Activated naive CD8-positive, alpha-beta T cell treated with anti-CD3 and anti-CD28 coated beads, Interleukin-2, amount 10 ng/mL, durations not matched to agents 7 days and 5 days (primary cell): ENCODE measurements around the gene SRRM4. TPM values are rescaled to one million over a fixed set of nuclear protein-coding genes. Genes with fewer than 3 reads are reported as not detected.
"Not testable (repeated sequence)": the region's sequence is repeated elsewhere in the genome, so short reads cannot be mapped to it uniquely, and the experiment has no call there.

Experiments
- ATAC-seq: fragments of 150-1000 bp; cut with Tn5 transposase; one replicate; pipeline ENCODE4 v1.10.0; 2021; ENCODE audit warnings: low read depth, moderate library complexity
- POLR2A ChIA-PET: fragments of 350-600 bp; sonication (Branson Sonifier 250); formaldehyde crosslinking; loops from one replicate; lab custom pipeline; 2021; ENCODE audit warnings: antibody characterized with exemption; lab: Charles Lee
- DNase-seq: peaks from one replicate; pipeline ENCODE4 v3.0.0; 2021
- H3K27ac Mint-ChIP-seq: one replicate; pipeline ENCODE4 v1.8.0; 2022; ENCODE audit warnings: mild to moderate bottlenecking, mixed read lengths
- H3K27me3 Mint-ChIP-seq: one replicate; pipeline ENCODE4 v1.8.0; 2022; ENCODE audit warnings: mild to moderate bottlenecking, moderate library complexity, mixed read lengths
- H3K36me3 Mint-ChIP-seq: one replicate; pipeline ENCODE4 v1.8.0; 2021; ENCODE audit warnings: mild to moderate bottlenecking, mixed read lengths
- H3K4me1 Mint-ChIP-seq: one replicate; pipeline ENCODE4 v1.8.0; 2021; ENCODE audit warnings: mixed read lengths
- H3K4me3 Mint-ChIP-seq: one replicate; pipeline ENCODE4 v1.8.0; 2022; ENCODE audit warnings: mild to moderate bottlenecking, moderate library complexity, mixed read lengths
- H3K9me3 Mint-ChIP-seq: one replicate; pipeline ENCODE4 v1.8.0; 2021; ENCODE audit warnings: mixed read lengths
- total RNA-seq, 2 experiments: library from RNA; stranded (reverse); gene quantifications; one replicate each; pipeline ENCODE4 v1.2.3, GENCODE V29; 2021

SRRM4 gene
- total RNA-seq, 2 experiments from 2014 or later, result not detected

GRCh38 chr12:119019166-119019565 is 37.8 kb downstream of the SRRM4 start:
- POLR2A ChIA-PET, result no interaction called here
- no peaks in the 10 kb centered on the region for H3K4me1 Mint-ChIP-seq
- H3K27me3 Mint-ChIP-seq, result no peaks in the 10 kb centered on the region

DNA sequence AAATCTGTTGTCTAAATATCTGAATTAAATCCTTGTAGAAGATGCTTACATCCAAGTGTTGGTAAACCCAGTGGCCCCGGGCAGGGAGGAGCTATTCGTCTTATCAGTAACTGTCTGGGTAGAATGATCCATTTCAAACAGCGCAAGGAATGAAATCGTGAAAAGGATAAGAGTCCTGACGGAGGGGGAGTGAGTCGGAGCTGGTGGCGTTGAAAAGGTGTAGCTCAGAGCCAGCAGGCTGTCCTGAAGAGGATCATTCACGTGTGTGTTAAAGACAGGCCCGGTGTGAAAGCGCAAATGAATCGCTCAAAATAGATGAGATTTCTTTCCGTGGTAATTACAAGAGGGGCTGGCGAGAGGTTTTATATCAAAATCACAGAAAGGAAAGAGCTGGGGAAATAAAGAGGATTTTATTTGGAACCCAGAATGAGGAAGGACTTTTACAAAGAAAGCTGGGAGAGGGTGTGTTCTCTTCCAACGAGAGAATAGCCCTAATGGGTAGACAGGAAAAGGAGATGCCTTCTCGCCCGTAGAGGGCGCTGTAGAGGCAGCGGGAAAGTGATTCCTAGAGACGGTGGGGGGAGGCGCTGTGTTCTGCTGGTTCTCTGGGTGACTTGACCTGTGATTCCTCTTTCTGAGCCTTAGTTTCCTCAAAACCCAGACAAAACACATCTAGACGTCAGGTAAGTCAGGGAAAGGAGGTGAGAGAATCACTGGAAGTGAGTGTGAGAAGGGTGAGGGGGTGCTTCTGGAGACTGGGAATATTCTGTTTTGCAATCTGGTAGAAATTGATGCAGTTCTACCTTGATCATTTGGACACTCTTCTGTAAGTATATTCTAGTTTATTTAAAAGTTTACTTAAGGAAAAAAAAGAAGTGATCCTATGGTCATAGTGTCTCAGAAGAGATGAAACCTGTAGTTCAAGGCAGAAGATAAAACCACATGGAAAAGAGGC is 39.3 kb downstream of the SRRM4 start:
- Mint-ChIP-seq H3K4me3 (no peak overlapping the region), H3K4me1 (no peaks in the 10 kb centered on the region), H3K27ac (no peak overlapping the region), H3K27me3 (no peaks in the 10 kb centered on the region), H3K9me3 (no peaks in the 10 kb centered on the region), H3K36me3 (no peaks in the 10 kb centered on the region)
- DNase-seq (peak; percentile 29), ATAC-seq (no peak)
- POLR2A ChIA-PET, result no interaction called here

More at GRCh38 chr12:119019166-119019565, 37.8 kb downstream of the SRRM4 start:
- Mint-ChIP-seq H3K9me3 (no peaks in the 10 kb centered on the region), H3K36me3 (no peaks in the 10 kb centered on the region), H3K4me3 (no peak overlapping the region), H3K27ac (no peak overlapping the region)
- ATAC-seq (no peak), DNase-seq (no peak)

DNA sequence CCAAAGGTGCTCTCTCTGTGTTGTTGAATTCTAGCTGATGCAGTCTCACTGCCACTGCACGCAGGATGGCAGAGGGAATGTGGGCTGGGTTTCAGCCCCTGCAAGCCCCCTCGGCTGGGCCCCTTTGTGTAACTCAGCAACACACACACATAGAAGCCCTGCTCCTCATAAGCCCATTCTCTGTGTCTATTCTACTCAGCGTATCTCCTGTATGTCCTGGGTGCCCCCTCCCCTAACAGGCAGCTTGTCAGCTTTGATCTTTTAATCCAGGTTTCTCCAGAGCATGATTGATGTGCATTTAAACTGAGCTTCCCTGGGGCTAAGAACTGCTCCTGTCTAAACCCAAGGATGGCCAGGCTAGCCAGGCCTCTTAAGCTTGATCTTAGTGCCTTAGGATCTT is 43.0 kb downstream of the SRRM4 start:
- POLR2A ChIA-PET, result no interaction called here
- H3K27ac Mint-ChIP-seq, result no peak overlapping the region
- no peak overlapping the region for H3K4me3 Mint-ChIP-seq
- ATAC-seq (no peak), DNase-seq (no peak)
- H3K36me3 Mint-ChIP-seq, result no peaks in the 10 kb centered on the region
- no peaks in the 10 kb centered on the region for H3K27me3 Mint-ChIP-seq
- no peaks in the 10 kb centered on the region for H3K4me1 Mint-ChIP-seq
- no peaks in the 10 kb centered on the region for H3K9me3 Mint-ChIP-seq

DNA sequence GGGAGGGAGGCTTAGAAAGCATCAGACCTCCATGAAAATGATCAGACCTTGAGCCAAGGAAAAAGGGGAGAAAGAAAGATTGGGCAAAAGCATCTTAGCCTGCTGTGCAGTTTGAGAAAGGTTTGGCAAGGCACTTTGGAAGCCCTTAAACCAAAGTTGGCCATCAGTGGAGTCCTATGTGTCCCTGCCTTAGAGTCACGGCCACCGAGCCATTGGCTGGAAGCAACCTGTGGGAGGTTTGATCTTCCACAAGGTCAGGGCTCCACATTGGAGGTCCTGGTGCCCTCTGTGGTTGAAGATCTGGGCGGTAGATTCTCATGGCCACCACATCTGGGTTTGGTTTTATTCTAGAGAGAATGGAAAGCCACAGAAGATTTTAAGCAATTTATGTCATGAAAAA is 44.4 kb downstream of the SRRM4 start:
- ATAC-seq (no peak), DNase-seq (no peak)
- H3K9me3 Mint-ChIP-seq, result no peaks in the 10 kb centered on the region
- H3K4me3 Mint-ChIP-seq, result no peak overlapping the region
- H3K27ac Mint-ChIP-seq, result no peak overlapping the region
- no peaks in the 10 kb centered on the region for H3K27me3 Mint-ChIP-seq
- no peaks in the 10 kb centered on the region for H3K36me3 Mint-ChIP-seq
- POLR2A ChIA-PET, result no interaction called here
- no peaks in the 10 kb centered on the region for H3K4me1 Mint-ChIP-seq

DNA sequence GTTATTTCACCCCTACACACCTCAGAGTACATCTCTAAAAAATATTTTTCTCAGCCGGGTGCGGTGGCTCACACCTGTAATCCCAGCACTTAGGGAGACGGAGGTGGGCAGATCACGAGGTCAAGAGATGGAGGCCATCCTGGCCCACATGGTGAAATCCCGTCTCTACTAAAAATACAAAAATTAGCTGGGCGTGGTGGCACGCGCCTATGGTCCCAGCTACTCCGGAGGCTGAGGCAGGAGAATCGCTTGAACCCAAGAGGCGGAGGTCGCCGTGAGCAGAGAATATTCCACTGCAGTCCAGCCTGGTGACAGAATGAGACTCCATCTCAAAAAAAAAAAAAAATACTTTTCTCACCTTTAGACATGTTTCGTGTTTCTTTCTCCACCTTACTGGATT is 52.0 kb downstream of the SRRM4 start:
- DNase-seq, ATAC-seq, H3K36me3 Mint-ChIP-seq, H3K9me3 Mint-ChIP-seq, H3K27ac Mint-ChIP-seq, H3K4me3 Mint-ChIP-seq, H3K4me1 Mint-ChIP-seq, H3K27me3 Mint-ChIP-seq, POLR2A ChIA-PET: not testable (repeated sequence)

- ATAC-seq, result no peak
- Mint-ChIP-seq H3K36me3 (no peaks in the 10 kb centered on the region), H3K4me3 (no peak overlapping the region), H3K27ac (no peak overlapping the region), H3K9me3 (no peaks in the 10 kb centered on the region), H3K27me3 (no peaks in the 10 kb centered on the region), H3K4me1 (no peaks in the 10 kb centered on the region)
- no peak for DNase-seq
- POLR2A ChIA-PET, result no interaction called here
Observed at GRCh38 chr12:119036878-119037825, 55.8 kb downstream of the SRRM4 start.

- no peaks in the 10 kb centered on the region for H3K27me3 Mint-ChIP-seq
- no peak overlapping the region for H3K4me3 Mint-ChIP-seq
- ATAC-seq (no peak), DNase-seq (no peak)
- H3K9me3 Mint-ChIP-seq, result no peaks in the 10 kb centered on the region
- POLR2A ChIA-PET, result no interaction called here
- no peak overlapping the region for H3K27ac Mint-ChIP-seq
- no peaks in the 10 kb centered on the region for H3K4me1 Mint-ChIP-seq
- H3K36me3 Mint-ChIP-seq, result no peaks in the 10 kb centered on the region
Observed at GRCh38 chr12:119044094-119044493, 62.8 kb downstream of the SRRM4 start.

GRCh38 chr12:119047641-119048040 is 66.3 kb downstream of the SRRM4 start:
- no peak overlapping the region for H3K27ac Mint-ChIP-seq
- no peaks in the 10 kb centered on the region for H3K27me3 Mint-ChIP-seq

DNA sequence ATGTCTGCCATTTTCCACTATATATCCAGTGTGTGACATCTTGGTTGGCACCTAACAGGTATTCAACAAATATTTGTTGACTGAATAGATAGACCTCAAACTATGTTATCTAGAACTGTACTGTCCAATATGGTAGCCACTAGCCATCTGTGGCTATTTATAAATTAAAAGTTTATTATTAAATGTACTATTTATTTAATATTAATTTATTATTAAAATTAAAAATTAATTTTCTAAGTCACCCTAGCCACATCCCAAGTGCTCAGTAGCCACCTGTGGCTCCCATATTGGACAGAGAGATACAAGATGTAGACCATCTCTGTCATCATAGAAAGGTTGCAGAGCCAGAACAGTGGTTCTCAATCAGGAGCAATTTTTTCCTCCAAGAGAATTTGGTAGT is 69.3 kb downstream of the SRRM4 start:
- Mint-ChIP-seq H3K4me1 (no peaks in the 10 kb centered on the region), H3K27ac (no peak overlapping the region), H3K9me3 (peaks cover 4% of the 10 kb centered on the region), H3K27me3 (no peaks in the 10 kb centered on the region), H3K36me3 (no peaks in the 10 kb centered on the region), H3K4me3 (no peak overlapping the region)
- ATAC-seq, result no peak
- POLR2A ChIA-PET, result no interaction called here
- DNase-seq, result no peak

More at GRCh38 chr12:119047641-119048040, 66.3 kb downstream of the SRRM4 start:
- Mint-ChIP-seq H3K36me3 (no peaks in the 10 kb centered on the region), H3K4me3 (no peak overlapping the region), H3K4me1 (no peaks in the 10 kb centered on the region), H3K9me3 (peaks cover 2% of the 10 kb centered on the region)
- ATAC-seq (no peak), DNase-seq (no peak)
- POLR2A ChIA-PET, result no interaction called here

GRCh38 chr12:119051474-119051873 is 70.1 kb downstream of the SRRM4 start:
- no peaks in the 10 kb centered on the region for H3K36me3 Mint-ChIP-seq
- no peak overlapping the region for H3K4me3 Mint-ChIP-seq
- ATAC-seq (no peak), DNase-seq (no peak)
- POLR2A ChIA-PET, result no interaction called here
- H3K27ac Mint-ChIP-seq, result no peak overlapping the region
- H3K4me1 Mint-ChIP-seq, result no peaks in the 10 kb centered on the region
- no peaks in the 10 kb centered on the region for H3K27me3 Mint-ChIP-seq
- H3K9me3 Mint-ChIP-seq, result peaks cover 4% of the 10 kb centered on the region

- no peaks in the 10 kb centered on the region for H3K27me3 Mint-ChIP-seq
- no peaks in the 10 kb centered on the region for H3K36me3 Mint-ChIP-seq
Observed at GRCh38 chr12:119052001-119052400, 70.7 kb downstream of the SRRM4 start.

DNA sequence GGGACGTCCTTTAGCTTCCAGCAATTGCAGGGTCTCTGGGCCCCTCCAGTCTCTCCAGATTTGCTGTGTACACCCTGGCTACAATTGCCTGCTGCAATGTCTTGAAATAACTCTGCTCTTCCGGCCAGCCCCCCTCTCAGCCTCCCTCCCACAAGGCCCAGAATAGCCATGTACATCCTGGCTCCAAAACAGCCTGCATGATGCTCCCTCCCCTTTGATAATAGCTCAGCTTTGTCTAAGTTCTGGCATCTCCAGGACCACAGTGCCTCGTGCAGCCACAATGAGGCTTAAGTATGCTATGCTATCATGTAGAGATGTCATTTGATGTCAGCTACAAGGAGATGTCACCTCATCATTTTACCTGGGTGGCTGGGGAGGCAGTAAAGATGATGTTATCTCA is 74.6 kb downstream of the SRRM4 start:
- Mint-ChIP-seq H3K4me3 (no peak overlapping the region), H3K9me3 (peaks cover 10% of the 10 kb centered on the region), H3K27me3 (no peaks in the 10 kb centered on the region), H3K27ac (no peak overlapping the region), H3K4me1 (no peaks in the 10 kb centered on the region), H3K36me3 (no peaks in the 10 kb centered on the region)
- POLR2A ChIA-PET, result no interaction called here
- DNase-seq, result no peak
- no peak for ATAC-seq

More at GRCh38 chr12:119052001-119052400, 70.7 kb downstream of the SRRM4 start:
- no peak for ATAC-seq
- no peak overlapping the region for H3K27ac Mint-ChIP-seq
- no peak overlapping the region for H3K4me3 Mint-ChIP-seq
- peaks cover 4% of the 10 kb centered on the region for H3K9me3 Mint-ChIP-seq
- POLR2A ChIA-PET, result no interaction called here
- H3K4me1 Mint-ChIP-seq, result no peaks in the 10 kb centered on the region
- no peak for DNase-seq
